DND-41 (cell line): ENCODE results near the gene INTS6L.

Experiments used
- ATAC-seq: fragments of 200-7000 bp; cut with Tn5 transposase; 3 replicates; pipeline ENCODE4 v1.9.1; 2021; ENCODE audit warnings: low read depth; ENCODE audit not compliant: insufficient read depth
- DNase-seq: peaks from one replicate; pipeline ENCODE4 v3.0.0-alpha.2; 2020
- H2AFZ ChIP-seq: 2 replicates; pipeline ENCODE4 v1.6.0; 2012; ENCODE audit warnings: low read depth, low read length
- H3K27ac ChIP-seq: 2 replicates; pipeline ENCODE4 v1.5.1; 2012; ENCODE audit warnings: low read length, inconsistent platforms
- H3K27me3 ChIP-seq: fragments of 200-600 bp; sonication (generic); 2 replicates; pipeline ENCODE4 v1.6.0; 2012; ENCODE audit warnings: low read length, mild to moderate bottlenecking, inconsistent platforms; ENCODE audit not compliant: insufficient read depth, poor library complexity
- H3K36me3 ChIP-seq: 2 replicates; pipeline ENCODE4 v1.5.1; 2012; ENCODE audit warnings: low read length, inconsistent platforms; ENCODE audit not compliant: insufficient read depth
- H3K4me1 ChIP-seq: 2 replicates; pipeline ENCODE4 v1.5.1; 2012; ENCODE audit warnings: mild to moderate bottlenecking, low read length; ENCODE audit not compliant: insufficient read depth
- H3K4me2 ChIP-seq: 2 replicates; pipeline ENCODE4 v1.6.0; 2012; ENCODE audit warnings: mild to moderate bottlenecking, moderate library complexity, low read length, inconsistent platforms; ENCODE audit not compliant: insufficient read depth
- H3K4me3 ChIP-seq, 2 experiments: fragments of 200-600 bp in 1 of 2; shearing (Covaris generic) in 1 of 2; 2 replicates each; pipeline ENCODE4 v1.5.1; 2012 to 2016; ENCODE audit warnings: inconsistent platforms in 2 of 2, low read length in 2 of 2, mild to moderate bottlenecking in 2 of 2, low read depth in 1 of 2, moderate library complexity in 1 of 2
- H3K79me2 ChIP-seq: 2 replicates; pipeline ENCODE4 v1.6.0; 2012; ENCODE audit warnings: low read length, inconsistent platforms; ENCODE audit not compliant: insufficient read depth
- H3K9ac ChIP-seq: 2 replicates; pipeline ENCODE4 v1.6.0; 2012; ENCODE audit warnings: low read depth, mild to moderate bottlenecking, inconsistent platforms, low read length, moderate library complexity
- H3K9me3 ChIP-seq: 2 replicates; pipeline ENCODE4 v1.5.1; 2012; ENCODE audit warnings: low read length, moderate library complexity, mild to moderate bottlenecking, inconsistent platforms; ENCODE audit not compliant: insufficient read depth, severe bottlenecking
- H4K20me1 ChIP-seq: 2 replicates; pipeline ENCODE4 v1.6.0; 2012; ENCODE audit warnings: low read length; ENCODE audit not compliant: insufficient read depth
- EZH2 ChIP-seq: IDR thresholded peaks from 3 replicates; pipeline ENCODE4 v1.6.1; 2012; ENCODE audit warnings: borderline replicate concordance, low read depth, mild to moderate bottlenecking, moderate library complexity, low read length, inconsistent platforms; ENCODE audit not compliant: severe bottlenecking
- TF ChIP-seq, protein P1 (sequence below): IDR thresholded peaks from 2 replicates; pipeline ENCODE4 v1.5.1; 2012; ENCODE audit warnings: borderline replicate concordance, low read length, moderate library complexity, mild to moderate bottlenecking; ENCODE audit not compliant: poor library complexity, severe bottlenecking; ENCODE audit errors: extremely low read depth

The INTS6L gene

DNA sequence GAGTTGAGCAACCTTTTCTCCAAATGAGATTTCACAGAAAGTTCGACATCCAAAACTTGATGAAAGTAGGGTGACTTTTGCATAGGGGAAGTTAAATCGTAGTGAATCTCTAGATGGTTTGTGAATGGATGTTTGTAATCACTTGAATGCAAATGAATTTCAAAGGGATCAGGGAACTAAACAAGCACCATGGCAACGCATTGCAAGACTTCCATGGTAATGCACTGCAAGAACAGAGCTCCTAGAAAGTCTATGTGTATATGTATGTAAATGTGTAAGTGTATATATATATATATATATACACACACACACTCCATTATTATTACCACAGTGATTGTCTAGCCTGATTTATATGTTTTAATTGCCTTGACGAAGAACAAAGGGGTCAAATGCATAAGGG lies 27.3 kb downstream of the INTS6L start:
- no peaks in the 10 kb centered on the region for H3K79me2 ChIP-seq
- no peak for DNase-seq
- H3K9ac ChIP-seq: no peak overlapping the region
- H3K9me3 ChIP-seq: no peaks in the 10 kb centered on the region
- H3K4me1 ChIP-seq: no peaks in the 10 kb centered on the region
- H3K36me3 ChIP-seq: peaks cover 20% of the 10 kb centered on the region; the same call in 1 of the 2 replicates
- ATAC-seq: no peak
- no peak overlapping the region for H3K4me3 ChIP-seq
- H3K27me3 ChIP-seq: no peaks in the 10 kb centered on the region
- H3K4me2 ChIP-seq: no peak overlapping the region
- TF ChIP-seq, protein P1, sequence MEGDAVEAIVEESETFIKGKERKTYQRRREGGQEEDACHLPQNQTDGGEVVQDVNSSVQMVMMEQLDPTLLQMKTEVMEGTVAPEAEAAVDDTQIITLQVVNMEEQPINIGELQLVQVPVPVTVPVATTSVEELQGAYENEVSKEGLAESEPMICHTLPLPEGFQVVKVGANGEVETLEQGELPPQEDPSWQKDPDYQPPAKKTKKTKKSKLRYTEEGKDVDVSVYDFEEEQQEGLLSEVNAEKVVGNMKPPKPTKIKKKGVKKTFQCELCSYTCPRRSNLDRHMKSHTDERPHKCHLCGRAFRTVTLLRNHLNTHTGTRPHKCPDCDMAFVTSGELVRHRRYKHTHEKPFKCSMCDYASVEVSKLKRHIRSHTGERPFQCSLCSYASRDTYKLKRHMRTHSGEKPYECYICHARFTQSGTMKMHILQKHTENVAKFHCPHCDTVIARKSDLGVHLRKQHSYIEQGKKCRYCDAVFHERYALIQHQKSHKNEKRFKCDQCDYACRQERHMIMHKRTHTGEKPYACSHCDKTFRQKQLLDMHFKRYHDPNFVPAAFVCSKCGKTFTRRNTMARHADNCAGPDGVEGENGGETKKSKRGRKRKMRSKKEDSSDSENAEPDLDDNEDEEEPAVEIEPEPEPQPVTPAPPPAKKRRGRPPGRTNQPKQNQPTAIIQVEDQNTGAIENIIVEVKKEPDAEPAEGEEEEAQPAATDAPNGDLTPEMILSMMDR: no peak
- no peak for TF ChIP-seq EZH2
- H2AFZ ChIP-seq: no peak overlapping the region
- no peak overlapping the region for H3K27ac ChIP-seq
- no peaks in the 10 kb centered on the region for H4K20me1 ChIP-seq

DNA sequence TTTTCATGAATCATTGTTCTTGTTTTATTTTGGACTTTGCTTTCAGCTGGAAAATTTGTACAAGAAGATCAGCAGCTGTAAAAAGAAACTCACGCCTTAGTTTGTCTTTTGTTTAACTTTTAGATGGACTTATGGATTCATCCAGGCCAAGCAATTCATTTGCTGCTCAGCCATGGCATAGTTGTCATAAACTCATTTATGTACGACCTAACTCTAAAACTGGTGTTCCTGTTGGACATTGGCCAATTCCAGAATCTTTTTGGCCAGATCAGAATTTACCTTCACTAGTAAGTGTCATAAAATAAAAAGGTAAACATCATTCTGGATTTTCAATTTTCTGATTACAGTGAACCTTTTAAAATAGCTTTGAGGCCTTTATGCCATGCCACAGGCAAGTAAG lies 29.1 kb downstream of the INTS6L start:
- TF ChIP-seq, protein P1: no peak
- TF ChIP-seq EZH2: no peak
- Histone ChIP-seq H3K27ac (no peak overlapping the region), H4K20me1 (no peaks in the 10 kb centered on the region), H3K4me3 (no peak overlapping the region), H3K79me2 (no peaks in the 10 kb centered on the region), H3K4me2 (no peak overlapping the region), H2AFZ (no peak overlapping the region), H3K9me3 (no peaks in the 10 kb centered on the region), H3K4me1 (no peaks in the 10 kb centered on the region), H3K27me3 (no peaks in the 10 kb centered on the region), H3K36me3 (peaks cover 20% of the 10 kb centered on the region; the same call in 1 of the 2 replicates), H3K9ac (no peak overlapping the region)
- ATAC-seq (no peak), DNase-seq (no peak)

DNA sequence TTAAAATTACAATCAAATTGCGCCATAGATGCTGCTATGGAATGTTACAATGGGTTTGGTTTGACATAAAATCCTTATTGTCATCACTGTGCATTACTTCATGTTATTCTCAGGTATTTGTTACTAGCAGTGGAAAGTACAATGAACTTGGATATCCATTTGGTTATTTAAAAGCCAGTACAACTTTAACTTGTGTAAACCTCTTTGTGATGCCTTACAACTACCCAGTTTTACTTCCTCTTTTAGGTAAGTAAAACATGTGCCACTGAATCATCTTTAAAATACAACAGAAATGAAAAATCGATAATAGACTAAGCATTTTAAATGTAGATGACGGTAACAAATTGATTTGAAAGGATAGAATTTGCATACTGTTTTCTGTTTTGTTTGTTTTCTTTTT lies 35.6 kb downstream of the INTS6L start:
- Histone ChIP-seq H3K9ac (no peak overlapping the region), H3K27ac (no peak overlapping the region), H4K20me1 (no peaks in the 10 kb centered on the region), H3K27me3 (no peaks in the 10 kb centered on the region), H3K36me3 (peaks cover 4% of the 10 kb centered on the region; the same call in 1 of the 2 replicates), H3K9me3 (no peaks in the 10 kb centered on the region), H2AFZ (no peak overlapping the region), H3K4me2 (no peak overlapping the region), H3K79me2 (no peaks in the 10 kb centered on the region), H3K4me3 (no peak overlapping the region), H3K4me1 (no peaks in the 10 kb centered on the region)
- DNase-seq (no peak), ATAC-seq (no peak)
- TF ChIP-seq, protein P1: no peak
- no peak for TF ChIP-seq EZH2

DNA sequence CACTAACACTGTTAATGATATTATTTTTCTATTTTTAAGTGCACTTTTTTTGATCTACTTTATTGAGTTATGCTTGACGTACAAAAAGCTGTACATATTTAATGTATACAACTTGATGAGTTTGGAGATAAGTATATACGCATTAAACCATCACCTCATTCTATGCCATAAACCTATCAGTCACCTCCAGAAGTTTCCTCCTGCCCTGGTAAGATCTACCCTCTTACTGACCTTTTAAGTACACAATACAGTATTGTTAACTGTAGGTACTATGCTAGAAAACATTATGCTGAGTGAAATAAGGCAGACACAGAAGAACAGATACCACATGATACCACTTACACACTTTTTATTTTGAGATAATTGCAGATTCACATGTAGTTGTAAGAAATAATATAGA lies 36.9 kb downstream of the INTS6L start:
- H4K20me1 ChIP-seq: no peaks in the 10 kb centered on the region
- H3K4me2 ChIP-seq: no peak overlapping the region
- TF ChIP-seq, protein P1: no peak
- no peak for TF ChIP-seq EZH2
- H2AFZ ChIP-seq: no peak overlapping the region
- H3K27me3 ChIP-seq: no peaks in the 10 kb centered on the region
- DNase-seq (no peak), ATAC-seq (no peak)
- H3K4me3 ChIP-seq: no peak overlapping the region
- H3K79me2 ChIP-seq: no peaks in the 10 kb centered on the region
- H3K36me3 ChIP-seq: no peaks in the 10 kb centered on the region; the same call in 1 of the 2 replicates
- H3K27ac ChIP-seq: no peak overlapping the region
- no peaks in the 10 kb centered on the region for H3K9me3 ChIP-seq
- no peak overlapping the region for H3K9ac ChIP-seq
- no peaks in the 10 kb centered on the region for H3K4me1 ChIP-seq
